Measurements from ENCODE around the gene RNF144A. TPM values are rescaled to one million over a fixed set of nuclear protein-coding genes. Genes with fewer than 3 reads are reported as not detected.

RNF144A gene
- total RNA-seq, 1 donor from 2014 or later: 15.4 TPM

DNA sequence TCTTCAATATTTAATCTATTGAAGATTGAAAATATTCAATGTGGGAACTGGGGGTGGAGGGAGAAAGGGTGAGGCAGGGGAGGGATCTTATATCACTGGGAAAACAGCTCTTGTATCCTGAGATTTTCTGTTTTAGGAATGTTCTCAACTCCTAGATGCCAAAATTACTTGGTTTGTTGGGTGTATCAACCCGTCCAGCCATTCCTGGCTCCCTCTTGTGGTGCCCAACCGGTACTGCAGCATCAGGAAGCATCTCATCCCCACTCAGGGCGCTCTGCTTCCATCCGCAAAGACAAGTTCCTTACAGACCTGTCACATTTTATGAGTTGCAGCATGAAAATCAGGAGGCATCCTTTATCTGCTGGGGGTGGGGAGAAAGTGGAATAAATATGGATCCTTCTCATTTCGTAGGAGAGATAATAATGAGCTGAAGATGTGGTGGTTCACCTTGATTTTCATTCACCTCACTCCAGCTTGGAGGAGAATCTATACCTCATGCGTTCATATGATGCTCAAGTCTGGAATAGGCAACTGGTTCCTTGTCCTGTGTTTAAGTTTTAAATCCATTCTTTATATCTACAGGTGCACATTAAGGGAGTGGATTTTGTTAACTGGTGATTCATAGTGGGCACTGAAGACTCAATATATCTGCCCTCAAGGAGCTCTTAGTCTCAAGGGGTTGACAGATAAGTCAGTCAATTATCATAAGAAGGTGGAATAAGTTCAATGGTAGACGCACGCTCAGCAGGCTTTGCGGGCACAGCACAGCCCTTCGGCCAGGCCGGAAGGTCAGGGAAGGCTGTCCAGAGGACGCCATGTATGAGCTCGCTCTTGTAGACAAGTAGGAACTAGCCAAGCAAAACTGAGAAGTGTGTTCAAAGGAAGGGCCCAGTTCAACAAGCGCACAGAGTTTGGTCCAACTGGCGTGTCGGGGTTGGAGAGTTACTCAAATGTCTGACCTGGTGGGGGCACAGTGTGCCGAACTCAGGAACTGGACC is 127.3 kb downstream of the RNF144A start:
- peak; percentile 74 for DNase-seq (ENCODE audit: low spot score)

DNA sequence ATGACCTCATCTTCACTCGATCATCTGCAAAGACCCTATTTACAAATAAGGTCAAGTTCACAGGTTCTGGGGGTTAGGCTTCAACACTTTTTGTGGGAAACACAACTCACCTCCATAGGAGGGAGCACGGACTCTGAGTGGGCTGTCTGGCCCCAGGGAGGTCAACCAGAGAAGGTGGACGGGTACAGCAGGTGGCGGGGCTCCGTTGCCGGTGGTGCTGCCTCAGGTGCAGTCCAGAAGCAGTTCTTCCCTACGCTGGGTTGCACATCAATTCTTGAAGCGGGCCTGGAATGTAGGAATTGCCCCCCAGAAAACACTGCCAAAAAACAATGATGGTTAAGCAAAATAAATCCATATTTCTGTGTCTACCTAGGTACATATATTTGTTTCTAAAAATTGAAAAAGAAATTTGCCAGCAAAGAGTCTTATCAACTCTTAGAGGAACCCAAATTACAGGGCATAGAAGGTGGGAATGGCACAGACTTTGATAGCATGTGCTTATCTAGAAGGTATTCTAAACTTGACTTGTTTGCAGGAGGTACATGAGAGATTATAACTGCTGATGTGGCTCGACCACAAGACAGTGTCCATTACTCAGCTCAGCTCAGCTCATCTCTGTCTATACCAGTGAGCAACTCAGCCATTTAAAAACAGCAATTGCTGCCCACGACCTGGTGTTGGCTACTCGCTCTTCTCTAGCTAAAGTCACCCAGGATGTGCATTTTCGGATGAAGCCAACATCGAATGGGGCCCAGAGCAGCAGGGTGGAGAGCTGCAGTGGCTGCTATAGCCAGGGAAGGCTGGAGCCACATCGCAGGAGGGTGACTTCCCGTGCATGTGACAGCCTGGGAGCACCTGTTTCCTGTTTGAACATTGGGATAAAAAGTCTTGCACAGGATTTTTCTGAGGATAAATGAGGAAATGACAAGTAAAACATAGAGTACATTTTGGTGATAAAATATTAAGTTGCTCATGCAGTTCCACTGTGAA is 128.7 kb downstream of the RNF144A start:
- no peak for DNase-seq (ENCODE audit: low spot score)

DNA sequence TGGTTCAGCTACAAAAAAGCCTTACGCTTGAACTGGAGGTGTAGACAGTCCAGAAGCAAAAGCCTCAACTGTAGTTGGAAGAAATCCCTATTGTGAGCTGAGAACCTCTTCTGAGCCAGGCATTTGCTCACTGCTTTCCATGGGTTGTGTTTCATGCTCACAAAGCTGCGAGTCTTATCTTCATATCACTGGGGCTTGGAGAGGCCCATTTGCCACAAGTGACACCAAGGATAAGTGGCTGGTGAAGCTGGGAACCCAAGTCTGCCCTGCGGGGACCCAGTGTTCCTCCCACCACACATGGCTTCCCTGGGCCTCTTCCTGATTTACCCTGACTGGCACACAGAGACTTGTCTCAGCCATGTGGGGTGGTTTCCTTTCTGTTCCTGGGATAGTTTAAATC is 130.4 kb downstream of the RNF144A start:
- DNase-seq (ENCODE audit: low spot score): no peak

DNA sequence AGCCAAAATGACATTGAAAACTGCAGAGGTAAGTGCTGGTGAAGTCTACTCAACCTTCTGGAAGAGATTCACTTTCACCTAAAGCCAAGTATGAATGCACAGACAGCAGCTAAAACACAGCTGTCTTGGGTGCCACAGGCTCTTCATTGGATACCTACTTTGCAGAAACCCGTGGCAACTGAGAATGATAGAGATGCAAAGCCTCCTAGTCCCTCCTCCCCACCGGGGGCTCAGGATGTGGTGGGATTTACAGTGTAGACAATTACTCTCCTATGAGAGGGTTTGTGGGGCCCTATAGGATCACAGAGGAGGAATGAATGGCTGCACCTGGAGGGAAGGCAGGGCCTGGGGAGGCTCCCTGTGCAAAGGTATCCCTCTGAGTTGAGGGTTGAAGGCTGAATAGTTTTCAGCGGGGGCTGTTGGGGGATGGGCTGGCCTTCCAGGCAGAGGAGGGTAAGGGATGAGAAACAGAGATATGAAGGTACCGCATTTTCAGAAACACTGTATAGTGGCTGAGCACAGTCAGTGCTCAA is 131.6 kb downstream of the RNF144A start:
- DNase-seq (ENCODE audit: low spot score): no peak

DNA sequence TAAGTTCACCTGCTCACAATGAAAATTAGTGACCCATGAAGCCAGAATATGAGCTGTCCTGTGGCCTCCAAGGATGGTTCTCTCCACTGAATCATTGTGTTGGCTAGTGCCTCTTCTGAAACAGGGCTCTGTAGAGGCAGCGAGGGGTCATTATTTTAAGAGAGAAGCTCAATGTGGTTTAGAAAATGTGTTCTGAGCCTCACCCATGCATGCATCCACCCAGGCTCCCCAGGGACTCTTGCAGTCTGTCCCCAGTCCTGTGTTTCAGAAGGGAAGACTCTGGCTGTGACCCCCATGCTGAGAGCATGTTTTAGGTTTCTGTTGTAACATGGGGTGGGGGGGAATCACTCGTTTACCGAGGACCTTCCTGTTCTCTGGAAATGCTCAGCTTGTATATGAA is 135.2 kb downstream of the RNF144A start:
- DNase-seq (ENCODE audit: low spot score): no peak

DNA sequence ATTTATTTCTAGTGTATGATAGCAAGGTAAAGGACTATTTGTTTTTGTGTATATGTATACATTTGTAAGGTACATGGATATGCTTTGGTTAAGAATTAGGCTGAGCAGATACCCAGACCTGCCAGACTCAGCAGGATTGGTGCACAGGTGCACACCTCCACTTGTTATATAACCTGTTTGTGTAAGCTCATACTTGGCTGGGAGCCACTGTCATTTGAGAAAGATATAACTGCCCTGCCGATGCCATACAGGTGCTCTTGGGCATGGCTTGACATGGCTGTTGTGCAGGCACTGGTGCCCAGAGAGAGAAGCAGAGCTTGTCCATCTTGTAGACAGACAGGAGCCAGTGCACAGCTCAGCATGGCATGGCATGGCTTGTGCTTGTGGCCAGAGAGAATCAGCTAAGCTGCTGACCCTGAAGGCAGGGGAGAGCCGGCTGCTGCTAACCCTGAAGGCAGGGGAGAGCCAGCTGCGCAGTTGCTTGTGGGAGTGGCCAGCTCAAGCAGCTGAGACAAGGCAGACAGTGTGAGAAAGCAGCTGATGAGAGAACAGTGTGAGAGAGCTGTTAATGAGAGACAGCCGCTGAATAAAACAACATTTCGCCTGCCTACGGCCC is 136.5 kb downstream of the RNF144A start:
- DNase-seq (ENCODE audit: low spot score): no peak

DNA sequence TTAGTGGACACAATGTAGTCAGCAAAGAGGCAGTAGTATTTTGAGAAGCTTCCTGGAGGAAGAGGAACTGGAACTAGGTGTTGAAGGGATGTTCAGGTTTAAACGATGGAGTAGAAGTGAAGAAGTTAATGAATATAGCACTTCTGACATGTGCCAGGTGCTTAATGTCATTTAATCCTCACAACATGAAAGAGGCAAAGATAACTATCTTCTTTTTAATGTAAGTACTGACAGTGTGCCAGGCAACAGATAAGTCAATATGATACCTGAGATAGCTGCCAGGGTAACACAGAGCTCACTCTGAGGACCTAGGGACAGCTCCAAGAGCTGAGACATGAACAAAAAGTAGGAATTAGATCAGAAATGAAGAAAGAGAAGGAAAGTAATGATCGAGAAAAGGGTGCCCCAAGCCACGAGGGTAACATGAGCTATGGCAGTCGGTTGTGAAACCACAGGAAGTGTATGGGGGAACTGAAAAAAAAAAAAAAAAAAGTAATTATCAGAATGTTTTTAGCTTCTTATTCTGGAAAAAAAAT is 140.7 kb downstream of the RNF144A start:
- DNase-seq (ENCODE audit: low spot score): no peak

DNA sequence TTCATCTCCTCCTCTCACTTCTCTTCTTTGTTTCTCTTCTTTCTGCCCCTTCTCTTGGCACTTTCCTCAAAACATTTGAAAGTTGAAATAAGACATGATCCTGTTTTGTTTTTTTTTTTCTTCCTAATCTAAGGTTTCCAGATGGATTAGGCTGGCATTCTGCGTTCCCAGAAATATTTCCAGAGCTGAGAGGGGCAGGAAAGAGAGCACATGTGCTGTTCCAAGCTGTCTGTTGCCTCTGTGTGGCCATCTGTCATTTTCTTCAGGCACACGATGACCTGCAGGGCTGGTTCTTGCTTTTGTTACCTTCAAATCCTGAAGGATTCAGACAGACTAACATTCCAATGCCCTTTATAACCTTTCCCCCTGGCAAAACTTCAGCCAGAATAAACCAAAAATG is 142.9 kb downstream of the RNF144A start:
- DNase-seq (ENCODE audit: low spot score): no peak

DNA sequence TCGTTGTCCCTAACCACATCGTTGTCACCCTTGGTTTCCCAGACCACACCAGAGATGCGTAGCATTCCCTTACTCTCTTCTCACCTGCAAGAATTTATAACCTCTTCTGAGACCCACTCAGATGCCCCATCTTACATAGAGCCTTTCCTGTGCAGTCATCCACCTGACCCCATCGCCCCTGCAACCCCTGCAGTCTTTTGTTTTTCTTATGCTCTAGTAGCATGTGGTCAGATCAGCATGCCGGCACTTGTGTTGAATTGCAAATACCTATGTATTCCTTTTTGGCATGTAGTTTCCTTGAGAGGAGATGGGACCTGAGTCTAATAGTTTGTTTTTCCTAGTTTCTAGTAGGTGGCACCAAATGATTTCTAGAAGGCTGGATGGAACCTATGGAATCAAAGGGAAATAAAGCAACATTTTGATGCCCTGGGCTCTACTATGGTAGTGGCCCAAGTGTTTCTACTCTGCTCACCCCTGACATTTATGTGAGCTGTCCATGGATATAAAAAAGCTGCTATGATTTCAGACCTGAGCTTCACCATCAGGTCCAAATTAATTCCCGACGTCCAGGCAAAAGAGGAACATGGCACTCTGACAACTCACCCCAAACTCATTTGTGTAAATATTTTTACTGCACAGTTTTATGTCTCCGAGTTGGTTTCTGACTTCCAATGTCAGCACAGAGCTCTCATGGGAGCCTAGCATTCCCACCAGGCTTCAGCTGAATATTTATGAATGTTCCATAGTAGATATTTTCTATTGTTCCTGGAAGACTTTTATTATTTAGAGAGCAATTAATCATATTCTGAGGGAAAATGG is 143.6 kb downstream of the RNF144A start:
- no peak for DNase-seq (ENCODE audit: low spot score)

DNA sequence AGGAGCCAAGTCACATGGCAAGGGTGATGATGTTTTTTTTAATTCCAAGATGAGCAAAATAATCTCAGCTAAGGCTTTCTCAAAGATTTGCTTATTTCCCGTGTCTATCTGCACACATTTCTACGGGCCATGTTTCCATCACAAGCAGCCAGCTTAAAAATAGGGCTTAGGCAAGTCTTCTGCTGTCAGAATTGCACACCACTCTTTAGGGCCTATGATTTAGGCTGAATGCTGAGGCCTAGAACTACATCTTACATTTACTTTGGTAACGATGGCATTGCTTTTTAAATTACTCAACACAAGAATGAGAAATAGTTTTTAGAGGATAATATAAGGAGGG is 144.2 kb downstream of the RNF144A start:
- no peak for DNase-seq (ENCODE audit: low spot score)

DNA sequence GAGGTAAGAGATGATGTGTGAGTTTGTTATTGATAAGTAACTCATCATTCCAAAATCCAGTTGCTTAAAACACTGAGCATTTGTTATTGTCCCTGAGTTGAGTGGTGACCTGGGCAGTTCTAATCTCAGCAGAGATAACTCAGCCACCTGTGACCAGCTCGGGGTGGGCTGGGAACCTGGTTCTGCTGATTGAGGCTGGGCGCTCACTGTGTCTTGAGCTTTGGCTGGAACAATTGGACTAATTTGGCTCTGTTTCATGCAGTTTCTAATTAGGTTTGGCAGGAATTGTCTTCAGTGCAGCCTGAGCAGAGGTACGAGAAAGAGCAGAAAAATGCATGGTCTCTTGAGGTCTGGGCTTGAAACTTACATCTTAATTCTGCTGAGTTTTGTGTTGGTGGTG is 144.7 kb downstream of the RNF144A start:
- DNase-seq (ENCODE audit: low spot score): no peak

DNA sequence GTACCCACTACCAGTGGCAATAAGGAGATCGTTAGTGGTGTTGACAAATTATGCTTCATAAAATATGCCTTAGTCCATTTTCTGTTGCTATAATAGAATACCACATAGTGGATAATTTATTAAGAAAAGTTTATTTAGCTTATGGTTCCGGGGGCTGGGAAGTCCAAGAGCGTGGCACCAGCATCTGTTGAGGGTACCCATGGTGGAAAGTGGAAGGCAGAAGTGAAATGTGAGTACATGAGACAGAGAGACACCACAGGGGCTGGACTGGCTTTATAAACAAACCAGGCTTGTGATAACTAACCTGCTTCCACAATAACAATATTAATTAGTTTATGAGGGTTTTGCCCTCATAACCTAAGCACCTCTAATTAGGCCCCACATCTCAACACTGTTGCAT is 146.6 kb downstream of the RNF144A start:
- no peak for DNase-seq (ENCODE audit: low spot score)

DNA sequence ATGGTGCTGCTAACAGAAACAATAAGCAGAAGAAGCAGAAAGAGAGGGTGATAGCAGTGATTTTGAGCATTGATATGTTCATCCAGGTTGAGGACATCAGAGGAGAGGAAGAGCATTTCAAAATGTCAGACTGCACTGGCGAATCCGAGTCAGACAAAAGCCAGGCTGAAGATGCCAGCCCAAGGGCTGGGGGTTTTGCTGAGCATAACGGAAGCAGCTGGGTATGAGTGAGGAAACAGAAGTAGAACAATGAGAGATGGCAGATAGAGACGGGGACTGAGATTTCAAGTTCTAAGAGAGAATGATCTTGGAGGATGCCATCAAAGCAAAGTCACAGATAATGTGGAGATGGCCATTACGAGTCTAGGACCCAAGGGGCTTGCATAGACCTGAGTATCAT is 151.2 kb downstream of the RNF144A start:
- no peak for DNase-seq (ENCODE audit: low spot score)

DNA sequence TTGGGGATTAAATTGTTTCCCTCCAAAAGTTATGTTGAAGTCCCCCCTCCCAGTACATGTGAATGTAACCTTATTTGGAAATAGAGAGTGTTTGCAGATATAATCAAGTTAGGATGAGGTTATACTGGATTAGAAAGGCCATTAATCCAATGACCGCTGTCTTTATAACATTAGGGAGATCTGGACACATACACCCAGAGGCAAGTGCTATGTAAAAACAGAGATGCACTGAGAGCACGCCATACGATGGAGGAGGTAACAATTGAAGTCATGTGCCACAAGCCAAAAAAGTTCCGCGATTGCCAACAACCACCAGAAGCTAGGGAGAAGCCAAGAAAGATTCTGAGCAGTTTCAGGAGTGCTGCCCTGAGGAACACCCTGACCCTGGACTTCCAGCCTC is 153.3 kb downstream of the RNF144A start:
- no peak for DNase-seq (ENCODE audit: low spot score)

DNA sequence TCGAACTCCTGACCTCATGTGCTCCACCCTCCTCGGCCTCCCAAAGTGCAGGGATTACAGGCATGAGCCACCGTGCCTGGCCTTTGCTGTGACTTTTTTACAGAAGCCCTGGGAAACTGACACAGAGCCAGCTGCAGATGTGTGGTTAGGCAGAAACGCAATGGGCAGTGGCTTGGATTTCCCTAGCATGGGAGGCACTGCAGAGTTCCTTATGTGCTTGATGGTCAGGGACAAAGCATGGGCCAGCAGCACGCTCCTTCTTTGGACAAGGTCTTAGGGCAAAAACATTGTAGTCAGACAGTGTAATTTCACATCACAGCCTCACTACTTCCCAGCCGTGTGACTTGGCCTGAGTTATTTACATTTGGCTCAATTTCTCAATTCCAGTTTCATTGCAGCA is 153.9 kb downstream of the RNF144A start:
- no peak for DNase-seq (ENCODE audit: low spot score)

DNA sequence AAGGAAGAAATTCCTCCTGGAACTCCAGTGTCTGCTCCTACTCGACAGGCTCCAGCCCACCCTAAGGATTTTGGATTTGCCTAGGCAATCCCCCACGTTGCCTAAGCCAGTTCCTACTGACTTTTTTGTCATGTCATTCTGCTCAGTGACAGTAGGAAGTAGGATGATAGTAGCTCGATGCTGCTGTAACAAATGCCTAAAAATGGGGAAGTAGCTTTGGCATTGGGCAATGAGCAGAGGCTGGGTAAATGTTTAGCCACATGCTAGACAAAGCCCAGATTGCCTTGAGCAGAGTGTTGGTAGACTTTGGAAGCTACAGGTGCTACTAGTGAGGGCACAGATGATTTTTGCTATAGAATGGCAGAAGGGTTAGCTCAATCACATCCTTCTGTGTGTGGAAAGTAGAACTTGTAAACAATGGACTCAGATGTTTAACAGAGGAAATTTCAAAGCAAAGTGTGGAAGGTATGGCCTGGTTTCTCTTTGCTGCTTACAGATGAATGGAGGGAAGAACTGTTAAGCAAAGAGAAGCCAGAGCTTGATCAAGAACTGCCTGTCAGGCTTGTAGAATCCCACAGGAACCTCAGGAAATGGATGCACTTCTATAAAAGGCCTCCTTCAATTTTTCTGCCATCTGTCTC is 154.8 kb downstream of the RNF144A start:
- DNase-seq (ENCODE audit: low spot score): no peak

DNA sequence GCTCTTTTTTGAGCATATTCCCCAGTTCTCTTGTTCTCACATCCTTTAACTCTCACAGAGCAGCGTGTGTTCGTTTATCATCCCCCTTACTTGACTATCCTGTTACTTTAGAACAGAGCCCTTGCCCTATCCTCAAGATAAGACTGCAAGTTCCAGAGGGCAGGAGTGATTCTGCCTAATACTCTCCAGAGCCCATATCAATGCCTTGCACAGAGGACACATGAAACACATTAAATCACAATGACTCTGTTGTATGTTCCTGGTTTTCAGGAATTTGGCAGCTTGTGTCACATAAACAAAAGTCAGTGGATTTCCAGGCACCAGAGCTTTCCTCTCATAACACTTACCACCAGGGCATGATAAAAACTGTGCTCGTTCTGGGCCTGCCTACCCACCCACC is 156.7 kb downstream of the RNF144A start:
- DNase-seq (ENCODE audit: low spot score): no peak

DNA sequence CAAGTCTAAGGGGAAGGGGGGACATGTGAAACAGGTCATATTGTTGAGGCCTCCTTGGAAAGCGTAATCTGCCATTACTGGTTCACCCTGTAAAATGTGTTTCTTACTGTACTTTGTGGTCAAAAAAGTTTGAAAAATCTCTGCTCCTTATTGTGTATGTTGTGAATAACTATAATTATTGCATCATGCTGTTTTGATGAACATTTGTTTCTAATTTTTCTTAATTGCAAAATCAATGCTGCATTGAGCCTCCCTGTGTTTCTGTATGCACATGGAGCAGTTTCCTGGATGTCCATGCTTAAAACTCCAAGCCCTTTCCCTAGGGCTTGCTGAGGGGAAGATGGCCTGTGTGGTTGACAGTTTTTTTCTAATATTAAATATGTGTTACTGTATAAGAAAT is 158.6 kb downstream of the RNF144A start:
- DNase-seq (ENCODE audit: low spot score): no peak

DNA sequence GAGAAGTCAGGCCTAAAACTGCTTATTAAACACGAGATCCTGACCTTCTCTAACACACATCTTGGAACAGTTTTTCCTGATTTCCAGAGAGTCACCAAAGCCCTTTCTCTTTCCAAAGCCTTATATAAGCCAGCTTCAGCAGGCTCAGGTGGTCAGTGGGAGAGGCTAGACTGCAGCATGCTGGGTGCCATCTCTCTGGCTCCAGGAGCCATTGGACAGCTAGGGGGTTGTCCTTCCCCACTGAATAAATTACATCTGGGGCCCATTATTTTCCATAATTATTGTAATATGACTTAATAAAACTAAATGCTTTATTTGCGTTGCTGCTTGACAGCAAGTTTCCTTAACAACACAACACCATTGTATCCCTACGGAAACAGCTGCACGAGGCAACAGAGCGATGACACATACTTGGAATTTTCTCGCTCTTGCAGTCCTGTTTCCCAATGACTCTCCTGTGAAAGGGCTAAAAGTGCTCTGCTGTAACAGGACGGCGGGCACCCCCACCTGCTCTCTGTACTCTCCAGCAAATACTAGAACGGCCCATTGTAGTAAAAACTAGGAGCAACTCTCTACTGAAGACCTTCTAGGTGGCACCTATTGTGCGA is 160.6 kb downstream of the RNF144A start:
- DNase-seq (ENCODE audit: low spot score): no peak

All from mucosa of gallbladder (tissue), 1 donor.